Stimulated activated CD8-positive, alpha-beta memory T cell treated with anti-CD3 and anti-CD28 coated beads, Interleukin-12 subunit alpha, Interleukin-12 subunit beta, amount 100 ng/mL, for 1 hour (primary cell): Measurements from ENCODE around the gene PMFBP1.
"Not testable (repeated sequence)": the region's sequence is repeated elsewhere in the genome, so short reads cannot be mapped to it uniquely, and the experiment has no call there.

ENCODE experiments used
- DNase-seq: peaks from one replicate; pipeline ENCODE4 v3.0.0-alpha.2; 2020; ENCODE audit warnings: low read depth

Gene PMFBP1

DNA sequence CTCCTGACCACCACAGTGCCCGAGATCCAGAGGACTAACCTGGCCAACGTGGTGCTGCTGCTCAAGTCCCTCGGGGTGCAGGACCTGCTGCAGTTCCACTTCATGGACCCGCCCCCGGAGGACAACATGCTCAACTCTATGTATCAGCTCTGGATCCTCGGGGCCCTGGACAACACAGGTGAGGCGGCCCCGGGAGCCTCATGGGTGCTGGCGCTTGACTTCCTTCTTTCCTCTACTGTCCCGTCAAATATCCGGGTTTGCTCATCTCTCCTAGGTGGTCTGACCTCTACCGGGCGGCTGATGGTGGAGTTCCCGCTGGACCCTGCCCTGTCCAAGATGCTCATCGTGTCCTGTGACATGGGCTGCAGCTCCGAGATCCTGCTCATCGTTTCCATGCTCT, 64.6 kb downstream of the PMFBP1 start:
- no peak for DNase-seq

DNA sequence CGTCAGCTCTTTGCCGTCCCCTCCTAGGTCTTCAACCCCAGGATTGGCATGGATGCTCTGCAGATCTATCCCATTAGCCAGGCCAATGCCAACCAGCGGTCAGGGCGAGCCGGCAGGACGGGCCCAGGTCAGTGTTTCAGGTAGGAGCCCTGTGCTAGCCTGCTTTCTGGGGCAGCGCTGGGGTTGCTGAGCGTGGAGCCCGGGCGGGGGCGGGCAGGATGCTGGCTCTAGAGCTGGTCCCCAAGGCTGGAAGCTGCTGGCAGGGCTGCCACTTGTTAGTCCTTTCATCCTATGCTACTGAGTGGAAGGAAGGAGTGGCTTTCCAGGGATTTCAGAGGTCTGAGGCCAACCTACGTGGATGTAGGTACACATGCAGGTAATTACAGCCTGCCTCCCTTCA, 66.0 kb downstream of the PMFBP1 start:
- DNase-seq = no peak

DNA sequence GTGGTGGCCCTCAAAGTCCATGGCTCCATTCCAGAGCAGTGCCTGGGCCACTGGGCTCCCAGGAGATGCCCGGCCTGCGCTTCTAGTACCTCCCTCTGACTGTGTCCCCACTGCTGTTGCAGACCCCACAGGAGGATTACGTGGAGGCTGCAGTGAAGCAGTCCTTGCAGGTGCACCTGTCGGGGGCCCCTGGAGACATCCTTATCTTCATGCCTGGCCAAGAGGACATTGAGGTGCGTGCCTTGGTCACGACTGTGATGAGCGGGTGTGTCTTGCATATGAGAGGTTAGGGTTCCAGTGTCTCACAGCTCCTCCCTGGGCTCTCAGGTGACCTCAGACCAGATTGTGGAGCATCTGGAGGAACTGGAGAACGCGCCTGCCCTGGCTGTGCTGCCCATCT, 67.0 kb downstream of the PMFBP1 start:
- no peak for DNase-seq

DNA sequence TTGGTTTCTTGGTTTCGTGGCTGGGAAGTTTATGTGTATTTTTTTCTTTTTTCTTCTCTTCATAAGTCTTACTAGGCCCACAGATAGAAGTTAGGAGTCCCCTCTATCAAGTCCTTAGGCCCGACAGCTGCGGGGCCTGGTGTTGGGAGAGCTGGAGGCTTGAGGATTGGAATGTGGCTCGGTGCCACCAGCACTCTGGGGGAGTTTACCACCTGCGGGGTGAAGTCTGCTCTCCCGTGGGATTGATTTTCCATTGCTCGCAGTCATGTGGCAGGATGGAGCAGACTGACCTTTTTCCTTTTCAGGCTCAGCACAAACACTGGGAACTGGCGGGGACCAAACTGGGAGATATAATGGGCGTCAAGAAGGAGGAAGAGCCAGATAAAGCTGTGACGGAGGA, 70.8 kb downstream of the PMFBP1 start:
- no peak for DNase-seq

DNA sequence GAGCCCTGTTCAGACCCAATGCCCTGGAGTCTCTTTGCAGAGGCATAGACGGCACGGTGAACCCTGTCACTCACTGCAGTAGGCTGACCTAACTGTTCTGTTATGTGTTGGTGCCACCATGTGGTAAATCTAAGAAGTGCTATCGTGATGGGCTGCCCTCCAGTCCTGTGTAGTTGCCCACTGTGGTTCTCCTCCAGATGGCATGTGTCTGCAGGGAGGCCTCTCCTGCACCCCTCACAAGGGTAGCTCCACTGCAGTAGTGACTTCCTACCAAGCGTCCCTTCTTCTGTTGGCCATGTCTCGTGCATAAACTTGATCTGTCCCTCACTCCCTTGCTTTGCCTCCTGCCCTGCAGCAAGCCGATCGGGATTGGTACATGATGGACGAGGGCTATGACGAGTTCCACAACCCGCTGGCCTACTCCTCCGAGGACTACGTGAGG, 72.6 kb downstream of the PMFBP1 start:
- DNase-seq = no peak

DNA sequence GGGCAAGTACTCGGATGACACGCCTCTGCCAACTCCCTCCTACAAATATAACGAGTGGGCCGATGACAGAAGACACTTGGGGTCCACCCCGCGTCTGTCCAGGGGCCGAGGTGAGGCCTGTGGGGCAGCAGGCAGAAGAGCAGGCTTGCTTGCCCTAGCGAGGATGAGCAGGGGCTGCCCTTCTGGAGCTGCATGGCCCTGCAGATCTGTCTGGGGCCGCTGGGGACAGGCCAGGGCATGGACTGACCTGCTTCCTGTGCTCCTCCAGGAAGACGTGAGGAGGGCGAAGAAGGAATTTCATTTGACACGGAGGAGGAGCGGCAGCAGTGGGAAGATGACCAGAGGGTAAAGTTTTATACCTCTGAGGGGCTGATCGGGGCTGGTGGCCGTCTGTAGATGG, 73.0 kb downstream of the PMFBP1 start:
- DNase-seq = no peak

DNA sequence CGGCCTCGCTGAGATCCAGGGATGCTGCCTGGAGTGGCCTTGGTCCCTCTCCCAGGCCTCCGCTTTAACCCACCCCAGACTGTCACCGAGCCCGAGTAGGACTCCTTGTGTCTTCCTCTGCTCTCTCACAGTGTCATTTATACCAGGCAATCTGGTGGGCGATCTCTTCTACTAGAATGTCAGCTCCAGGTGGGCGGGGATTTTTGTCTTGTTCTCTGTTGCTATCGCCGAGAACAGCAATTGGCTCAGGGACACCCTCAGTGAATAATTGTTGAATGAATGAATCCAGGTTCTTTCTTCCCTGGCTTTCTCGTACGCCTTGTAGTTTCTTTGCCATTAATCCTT, 77.7 kb downstream of the PMFBP1 start:
- peak; percentile 8 for DNase-seq

DNA sequence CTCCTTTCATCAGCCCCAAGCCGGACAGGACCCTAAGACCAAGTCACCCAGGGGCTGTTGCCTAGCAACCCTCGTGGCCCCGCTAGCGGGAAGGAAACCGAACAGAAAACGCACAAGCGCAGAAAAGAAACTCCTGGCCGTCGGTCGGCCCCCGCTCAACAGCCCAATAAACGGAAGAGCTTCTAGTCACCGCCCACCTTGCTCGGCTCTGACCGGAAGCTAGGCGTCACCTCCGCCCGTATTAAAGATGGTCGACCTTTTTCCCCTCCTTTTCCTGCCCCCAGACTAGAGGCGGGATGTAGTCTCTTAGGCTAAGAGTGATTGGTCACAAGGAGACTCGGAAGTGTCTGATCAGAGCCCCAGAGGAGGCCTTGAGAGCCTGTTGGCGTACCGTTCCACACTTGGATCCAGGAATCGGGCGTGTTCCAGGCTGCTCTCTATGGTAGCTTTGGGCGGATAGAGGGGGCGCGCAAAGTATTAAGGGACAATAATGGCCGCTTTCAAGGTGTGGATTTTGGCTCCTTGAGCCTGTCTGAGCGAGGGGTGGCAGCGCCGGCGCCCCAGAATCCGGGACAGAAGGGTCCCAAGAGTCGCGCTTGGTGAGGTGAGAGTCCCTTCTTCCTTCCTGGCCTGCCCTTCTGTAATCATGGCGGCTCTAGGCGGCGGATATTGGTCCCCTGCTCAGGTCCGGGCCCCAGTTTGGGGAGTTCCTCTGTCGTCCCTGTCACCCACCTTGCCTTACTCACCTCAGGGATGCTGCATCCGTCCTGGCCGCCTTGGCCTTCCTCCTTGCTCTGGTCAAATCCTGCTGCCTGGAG, 78.3 kb downstream of the PMFBP1 start, which contains the start of the genes DHX38 and TXNL4B:
Gene DHX38, plus strand, starts transcription at position 400 of the 818 bp plus-strand sequence. CDS start 2,311 bp downstream, outside the sequence.
Gene TXNL4B, minus strand, starts transcription at position 173 of the 818 bp plus-strand sequence. CDS start 2,871 bp downstream, outside the sequence.
- DNase-seq = peak; percentile 82

DNA sequence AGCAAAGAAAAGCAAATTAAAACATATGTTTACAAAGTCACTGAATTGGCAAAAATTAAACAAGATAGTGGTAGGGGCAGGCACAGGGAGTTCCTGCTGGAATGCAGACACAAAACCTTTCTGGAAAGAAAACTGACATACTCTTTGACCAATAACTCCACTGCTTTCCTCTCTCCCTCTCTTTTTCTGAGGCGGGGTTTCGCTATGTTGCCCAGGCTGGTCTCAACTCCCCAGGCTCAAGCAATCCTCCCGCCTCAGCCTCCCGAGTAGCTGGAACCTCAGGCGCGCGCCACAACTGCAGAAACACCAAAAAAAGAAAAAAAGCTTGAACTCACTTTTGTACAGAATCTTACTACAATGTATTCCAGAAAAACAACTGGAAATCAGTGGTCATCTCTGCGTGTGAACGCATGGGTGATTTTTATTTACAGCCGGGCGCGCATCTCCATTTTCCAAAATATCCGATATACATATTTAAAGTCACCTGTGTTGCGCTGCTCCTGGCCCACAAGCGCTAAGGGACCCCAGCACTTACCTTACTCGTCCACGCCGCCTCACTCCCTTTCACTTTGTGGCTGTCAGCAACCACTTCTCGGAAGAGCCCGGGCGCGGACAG, 79.0 kb downstream of the PMFBP1 start:
- DNase-seq = no peak

DNA sequence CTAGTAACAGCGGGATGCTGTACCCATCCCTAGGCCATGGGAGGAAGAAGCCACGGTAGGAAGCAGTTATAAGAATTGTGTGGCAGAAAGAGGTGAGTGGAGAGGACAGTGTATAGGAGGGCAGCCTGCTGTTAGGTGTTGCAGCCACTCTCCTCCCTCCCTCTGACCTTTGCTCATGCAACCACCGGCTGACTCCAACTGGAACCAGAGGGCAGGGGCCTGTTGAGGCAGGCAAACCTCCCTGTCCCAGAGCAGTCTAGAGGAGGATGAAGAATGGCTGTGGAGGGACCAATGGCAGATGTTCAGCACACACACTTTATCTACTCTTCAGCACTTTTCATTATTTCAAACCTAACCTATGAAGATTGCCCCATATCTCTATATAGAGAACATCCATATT, 80.7 kb downstream of the PMFBP1 start:
- DNase-seq = no peak

DNA sequence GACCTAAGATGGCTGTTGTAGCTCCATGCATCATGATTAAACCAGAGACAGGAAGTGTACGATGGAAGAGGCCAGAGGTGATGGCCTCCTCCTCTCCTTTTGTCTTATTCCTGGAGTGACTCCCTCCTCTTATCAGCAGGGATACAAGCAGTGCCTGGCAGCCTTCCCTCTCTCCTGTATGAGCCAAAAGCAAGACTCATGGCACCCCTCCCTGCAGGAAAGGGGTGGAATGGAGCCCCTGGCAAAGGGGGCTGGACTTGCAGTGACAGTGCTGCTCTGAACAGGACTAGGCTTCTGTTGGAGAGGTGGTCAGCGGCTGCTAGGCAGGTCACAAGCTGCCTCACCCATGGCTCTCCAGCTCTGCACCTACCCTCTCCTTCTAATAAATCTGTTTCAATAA, 87.0 kb downstream of the PMFBP1 start:
- DNase-seq = no peak

DNA sequence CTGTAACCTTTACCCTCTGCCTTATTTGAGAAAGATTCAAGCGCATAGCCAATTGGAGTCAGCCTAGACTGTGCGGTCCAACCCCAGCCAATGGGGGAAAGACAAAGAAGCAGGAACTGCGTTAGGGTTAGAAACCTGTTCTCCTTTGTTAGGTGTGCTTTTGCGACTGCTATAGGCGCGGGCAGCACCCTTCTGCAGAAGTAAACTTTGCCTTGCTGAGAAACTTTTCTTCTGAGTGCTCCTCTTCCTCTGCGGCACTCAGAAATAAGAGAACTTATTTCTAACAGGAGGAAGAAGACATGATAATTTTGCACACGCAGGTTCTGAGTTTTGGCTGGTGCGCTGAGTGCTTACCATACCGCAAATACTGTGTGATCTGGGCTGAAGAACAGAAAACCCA, 87.5 kb downstream of the PMFBP1 start:
- no peak for DNase-seq

DNA sequence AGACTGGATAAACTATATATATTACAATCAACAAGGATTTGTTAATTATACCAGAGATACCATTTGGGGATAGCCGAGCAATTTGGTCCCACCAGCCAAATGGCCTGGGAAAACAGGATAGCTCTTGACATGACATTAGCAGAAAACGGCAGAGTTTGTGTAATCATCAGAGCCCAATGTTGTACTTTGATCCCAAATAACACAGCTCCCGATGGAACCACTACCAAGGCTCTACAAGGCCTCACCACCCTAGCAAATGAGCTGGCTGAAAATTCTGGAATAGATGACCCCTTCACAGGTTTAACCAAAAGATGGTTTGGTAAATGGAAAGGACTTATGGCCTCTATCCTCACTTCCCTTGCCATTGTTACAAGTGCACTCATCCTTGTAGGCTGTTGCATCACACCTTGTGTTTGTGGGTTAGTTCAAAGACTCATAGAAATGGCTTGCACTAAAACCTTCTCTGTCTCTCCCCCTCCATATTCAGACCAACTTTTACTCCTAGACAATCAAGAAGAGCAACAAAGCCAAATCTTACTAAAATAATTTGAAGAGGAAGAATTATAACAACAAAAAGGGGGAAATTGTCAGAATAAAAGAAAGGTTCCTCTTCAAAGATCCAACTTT, 88.1 kb downstream of the PMFBP1 start:
- DNase-seq = no peak

DNA sequence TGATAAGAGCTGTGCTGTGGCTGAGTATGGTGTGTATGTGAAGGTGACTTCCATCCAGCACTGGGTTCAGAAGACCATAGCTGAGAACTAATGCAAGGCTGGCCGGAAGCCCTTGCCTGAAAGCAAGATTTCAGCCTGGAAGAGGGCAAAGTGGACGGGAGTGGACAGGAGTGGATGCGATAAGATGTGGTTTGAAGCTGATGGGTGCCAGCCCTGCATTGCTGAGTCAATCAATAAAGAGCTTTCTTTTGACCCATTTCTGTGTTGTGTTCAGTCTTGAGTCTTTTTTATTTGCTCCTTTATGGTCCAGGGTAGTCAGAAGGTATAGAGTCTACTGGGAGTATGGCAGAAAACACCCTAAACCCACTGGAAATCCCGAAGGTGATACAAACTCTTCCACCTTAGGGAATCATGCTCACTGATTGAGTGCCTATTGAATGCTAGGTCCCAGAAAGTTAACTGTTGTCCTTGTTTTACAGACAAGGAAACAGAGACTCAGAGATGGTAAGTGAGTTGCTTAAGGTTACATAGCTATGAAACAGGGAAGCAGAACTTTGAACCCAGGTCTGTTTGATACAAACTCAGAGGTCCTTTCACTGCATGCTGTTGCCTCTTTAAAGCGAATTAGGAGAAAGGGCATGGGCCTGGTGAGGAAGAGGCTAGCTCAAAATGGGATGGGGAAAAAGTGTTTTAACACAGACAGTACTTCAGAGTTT, 94.8 kb downstream of the PMFBP1 start:
- not testable (repeated sequence) for DNase-seq

DNA sequence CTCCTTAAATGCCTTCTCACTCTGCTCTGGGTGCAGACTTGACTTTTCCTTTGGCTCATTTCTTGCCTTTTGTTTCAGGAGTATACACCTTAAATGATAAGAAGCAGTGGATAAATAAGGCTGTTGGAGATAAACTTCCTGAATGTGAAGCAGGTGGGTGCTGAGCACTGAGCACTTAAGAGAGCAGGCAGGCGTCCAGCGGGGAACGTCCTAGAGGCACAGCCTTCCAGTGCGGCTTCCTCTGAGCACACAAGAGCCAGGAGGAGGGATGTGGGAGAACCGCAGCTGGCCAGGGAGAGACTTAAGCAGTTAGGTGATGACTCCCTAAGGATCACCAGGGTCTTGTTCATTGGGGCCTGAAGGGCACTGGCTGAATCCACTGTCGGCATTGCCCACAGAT, 96.9 kb downstream of the PMFBP1 start:
- DNase-seq = not testable (repeated sequence)

DNA sequence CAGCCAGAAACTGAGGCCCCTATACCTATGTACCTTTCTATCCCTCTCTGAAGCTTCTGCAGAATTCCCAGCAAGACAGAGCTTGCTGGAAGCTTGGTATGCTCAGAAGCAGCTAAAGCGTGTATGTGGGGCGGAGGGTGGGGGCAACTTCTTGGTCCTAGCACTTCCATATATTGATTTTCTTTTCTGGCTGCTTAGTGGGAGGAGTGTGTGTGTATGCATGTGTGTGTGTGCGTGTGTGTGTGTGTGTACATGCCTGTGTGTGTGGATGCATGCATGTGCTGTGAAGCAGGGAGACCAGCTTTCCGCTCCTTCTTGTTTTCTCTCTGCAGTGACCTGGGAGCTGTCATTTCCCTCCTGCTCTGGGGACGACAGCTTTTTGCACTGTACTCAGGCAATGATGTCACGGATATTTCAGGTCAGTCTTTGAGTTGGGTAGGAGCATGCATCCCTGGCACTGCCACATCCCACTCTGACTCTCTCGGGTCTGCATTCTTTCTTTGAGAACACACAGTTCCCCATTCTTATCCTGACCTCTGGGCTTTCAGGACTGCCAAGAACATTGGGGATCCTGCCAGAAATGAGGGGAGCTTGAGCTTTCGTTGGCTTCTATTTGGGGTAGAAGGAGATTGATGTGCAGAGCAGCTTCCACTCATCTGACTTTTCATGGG, 98.3 kb downstream of the PMFBP1 start:
- no peak for DNase-seq

DNA sequence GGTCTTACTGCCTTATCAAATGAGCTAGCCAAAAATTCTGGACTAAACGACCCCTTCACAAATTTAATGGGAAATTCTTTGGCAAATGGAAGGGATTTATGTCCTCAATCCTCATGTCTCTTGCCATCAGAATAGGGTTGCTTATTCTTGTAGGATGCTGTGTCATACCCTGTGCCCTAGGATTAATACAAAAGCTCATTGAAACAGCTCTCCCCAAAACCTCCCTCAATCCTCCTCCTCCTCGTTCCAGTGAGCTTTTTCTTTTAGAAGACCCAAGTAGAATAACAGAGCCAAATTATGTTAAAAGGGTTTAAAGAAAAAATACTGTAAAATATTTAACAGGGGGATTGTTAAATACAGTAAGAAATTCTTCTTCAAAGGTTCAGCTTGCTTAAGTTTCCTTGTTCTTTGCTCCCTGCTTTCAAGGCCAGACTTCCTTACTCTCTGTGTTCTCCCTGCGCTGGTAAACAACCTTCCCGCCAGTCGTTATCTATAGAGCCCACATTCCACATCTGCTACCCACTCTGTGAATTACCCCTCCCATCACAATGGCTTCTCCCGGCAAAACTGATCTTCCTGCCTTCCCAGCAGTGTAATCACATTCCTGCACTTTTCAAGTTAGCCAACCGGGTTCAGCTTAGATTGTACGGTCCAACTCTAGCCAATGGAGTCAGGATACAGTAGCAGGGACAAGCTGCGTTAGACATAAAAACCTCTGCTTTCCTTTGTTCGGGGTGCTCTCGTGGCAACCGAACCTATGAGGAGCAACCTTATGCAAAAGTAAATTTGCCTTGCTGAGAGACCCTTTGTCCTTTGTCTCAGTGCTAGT, 99.2 kb downstream of the PMFBP1 start:
- DNase-seq = no peak
